GM18499 (cell line): ENCODE results near the gene TSPOAP1.

Source experiments
- ATAC-seq: cut with Tn5 transposase; IDR thresholded peaks from one replicate; pipeline ENCODE4 v1.9.1; 2021; ENCODE audit warnings: moderate number of reproducible peaks; ENCODE audit not compliant: insufficient read depth, unreplicated experiment

The TSPOAP1 gene

DNA sequence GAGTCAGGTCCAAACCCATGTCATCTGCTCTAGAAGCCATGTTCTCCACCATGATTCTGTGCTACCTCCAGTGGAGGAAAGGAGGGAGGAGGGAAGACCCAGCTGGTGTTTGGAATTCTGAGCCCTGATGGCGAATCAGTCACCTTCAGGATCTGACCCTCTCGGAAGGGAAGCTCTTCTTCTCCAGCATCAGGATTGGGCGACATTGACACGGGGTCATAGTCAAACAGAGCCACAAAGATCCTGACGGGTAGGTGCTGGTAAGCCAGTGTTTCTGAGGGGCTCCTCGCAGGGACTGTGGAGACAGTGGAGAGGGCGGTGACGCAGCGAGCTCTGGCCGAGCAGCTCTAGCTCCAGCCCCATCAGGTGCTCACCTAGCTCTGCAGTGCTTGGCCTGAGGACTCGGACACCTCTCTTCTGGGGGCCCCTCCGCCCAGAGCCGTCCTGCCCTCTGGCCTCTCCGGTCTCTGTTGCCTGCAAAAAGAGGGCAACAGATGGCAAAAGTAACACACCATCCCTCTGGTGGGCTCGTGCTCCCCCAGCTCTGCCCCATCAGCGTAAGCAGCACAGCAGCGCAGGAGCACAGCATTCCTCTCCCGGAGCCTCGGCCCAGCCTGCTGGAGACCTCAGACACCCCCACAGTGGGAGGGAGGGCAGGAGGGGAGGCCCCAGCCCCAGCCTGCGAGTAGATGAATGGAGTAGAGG is 21.0 kb downstream of the TSPOAP1 start:
- ATAC-seq, result no peak

DNA sequence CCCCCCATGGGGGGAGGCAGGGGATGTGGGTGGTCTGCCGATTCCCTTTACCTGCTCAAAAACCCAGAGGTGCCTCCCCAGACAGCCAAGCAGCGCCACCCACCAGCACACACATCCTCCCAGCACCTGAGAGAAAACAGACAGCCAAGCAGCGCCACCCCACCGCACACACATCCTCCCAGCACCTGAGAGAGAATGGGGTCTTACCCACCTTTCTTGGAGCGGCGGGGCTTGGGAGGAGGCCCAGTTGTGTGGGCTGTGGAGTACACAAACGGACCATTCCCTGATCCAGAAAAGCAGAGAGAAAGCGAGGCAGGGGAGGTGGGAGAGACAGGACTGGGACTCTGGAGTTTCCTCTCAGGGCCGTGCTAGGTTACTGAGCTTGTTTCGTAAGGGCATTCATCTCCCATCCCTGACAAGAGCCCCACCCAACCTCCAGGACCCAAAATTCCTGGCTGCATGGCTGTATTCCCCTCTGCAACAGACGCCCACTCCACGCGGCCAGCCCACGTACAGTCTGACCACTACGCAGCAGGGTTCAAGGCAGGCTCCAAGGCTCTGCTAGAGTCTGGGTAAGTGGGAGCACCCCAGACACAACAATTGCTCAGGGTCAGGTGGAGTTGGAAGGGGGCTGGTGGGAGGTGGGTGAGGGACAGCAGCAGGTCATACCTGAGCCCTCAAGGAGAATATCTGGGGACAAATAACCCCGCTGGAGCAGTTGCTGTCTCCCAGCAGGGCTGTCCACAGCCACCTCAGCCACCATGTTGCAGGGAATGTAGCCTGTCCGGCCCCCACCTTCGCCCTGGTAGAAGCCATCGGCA is 22.3 kb downstream of the TSPOAP1 start:
- ATAC-seq, result no peak

DNA sequence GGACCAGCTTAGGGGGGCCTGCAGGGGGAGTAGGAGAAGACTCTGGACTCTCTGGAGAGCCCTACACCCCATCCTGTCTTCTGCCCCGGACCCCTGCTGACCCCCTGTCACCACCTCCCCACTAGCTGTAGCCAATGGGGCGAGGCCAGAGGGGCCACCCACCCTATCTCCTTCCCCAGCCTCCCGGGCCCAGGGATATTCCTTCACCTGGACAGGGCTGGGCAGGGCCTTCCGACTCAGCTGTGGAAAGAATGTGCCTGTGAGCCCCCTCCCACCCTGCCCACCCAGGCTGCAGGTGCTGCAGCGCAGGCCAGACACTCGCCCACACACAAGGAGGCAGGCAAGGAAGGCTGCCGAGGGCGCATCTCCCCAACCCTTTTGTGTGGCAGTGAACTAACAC is 23.0 kb downstream of the TSPOAP1 start:
- no peak for ATAC-seq

DNA sequence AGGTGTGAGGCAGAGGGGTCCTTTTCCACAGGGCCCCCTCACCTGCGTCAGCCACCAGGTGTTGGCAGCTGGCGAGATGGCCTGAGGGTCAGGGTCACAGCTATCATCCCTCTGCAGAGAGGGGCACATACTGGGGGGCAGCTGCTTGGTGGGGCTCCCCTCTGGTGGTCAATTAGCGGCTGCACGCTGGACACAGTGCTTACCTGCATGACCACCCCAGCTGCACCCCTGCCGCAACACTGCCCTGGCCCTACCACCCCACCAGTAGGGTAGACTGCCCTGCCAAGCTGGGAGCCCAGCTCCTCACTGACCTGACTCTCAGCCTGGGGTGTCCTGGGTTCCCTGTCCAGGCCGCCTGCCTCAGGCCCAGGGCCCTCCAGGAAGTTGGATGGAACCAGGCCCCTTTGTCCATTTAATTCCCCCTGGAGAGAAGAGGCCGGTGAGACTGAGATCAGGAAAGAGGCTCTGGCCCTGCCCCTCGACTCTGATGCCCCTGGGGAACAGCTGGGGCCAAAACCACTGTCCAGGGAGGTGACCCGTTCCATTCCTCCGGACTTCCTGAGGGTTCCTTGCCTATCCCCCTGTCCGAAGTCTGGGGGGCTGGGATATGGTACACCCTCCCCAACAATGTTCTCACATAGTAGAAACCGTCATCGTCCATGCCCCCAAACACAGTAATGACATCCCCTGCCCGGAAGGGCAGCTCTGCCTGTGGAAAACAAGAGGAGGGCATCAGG is 23.7 kb downstream of the TSPOAP1 start:
- ATAC-seq, result no peak

DNA sequence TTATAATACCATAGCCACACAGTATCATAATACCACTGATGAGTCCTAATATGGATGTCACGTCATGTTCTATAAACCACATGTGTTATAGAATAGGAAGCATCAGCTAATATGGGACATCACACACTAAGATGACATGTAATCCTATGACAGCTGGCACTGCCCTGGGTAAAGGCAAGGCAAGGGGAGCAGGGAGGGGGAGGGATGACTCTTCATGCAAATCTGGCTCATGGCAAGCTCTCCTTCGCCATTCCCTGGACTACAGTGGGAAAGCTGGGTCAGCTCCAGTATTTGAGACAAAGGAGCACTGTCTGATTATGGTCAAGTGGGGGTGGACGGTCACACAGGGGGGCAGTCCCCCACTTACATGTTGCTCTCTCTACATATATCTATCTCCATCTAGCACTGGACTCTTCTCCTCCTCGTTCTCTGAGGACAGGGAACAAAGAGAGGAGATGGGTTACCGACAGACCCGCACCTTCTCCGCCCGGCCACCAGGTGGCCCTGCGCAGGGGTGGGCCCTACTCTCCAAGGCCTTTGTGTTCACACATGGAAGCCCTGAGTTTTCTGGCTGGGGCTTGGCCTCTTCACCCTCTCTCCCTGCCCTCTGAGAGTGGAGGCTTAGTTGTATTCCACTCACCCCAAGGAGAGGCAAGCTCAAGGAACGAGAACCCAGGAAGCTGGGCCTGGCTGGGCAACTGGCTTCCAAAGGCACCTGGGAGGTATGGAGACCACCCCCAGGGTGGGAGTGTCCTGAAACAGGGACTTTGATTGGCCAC is 24.4 kb downstream of the TSPOAP1 start:
- ATAC-seq, result no peak

- no peak for ATAC-seq
These were observed 25.5 kb downstream of the TSPOAP1 start for GRCh38 chr17:58302919-58303585.

- ATAC-seq, result no peak
These were observed 26.2 kb downstream of the TSPOAP1 start for GRCh38 chr17:58302171-58302918.

GRCh38 chr17:58301504-58302150 is 27.0 kb downstream of the TSPOAP1 start:
- ATAC-seq, result no peak

- ATAC-seq, result no peak
These were observed 28.3 kb downstream of the TSPOAP1 start for GRCh38 chr17:58300336-58300735.

DNA sequence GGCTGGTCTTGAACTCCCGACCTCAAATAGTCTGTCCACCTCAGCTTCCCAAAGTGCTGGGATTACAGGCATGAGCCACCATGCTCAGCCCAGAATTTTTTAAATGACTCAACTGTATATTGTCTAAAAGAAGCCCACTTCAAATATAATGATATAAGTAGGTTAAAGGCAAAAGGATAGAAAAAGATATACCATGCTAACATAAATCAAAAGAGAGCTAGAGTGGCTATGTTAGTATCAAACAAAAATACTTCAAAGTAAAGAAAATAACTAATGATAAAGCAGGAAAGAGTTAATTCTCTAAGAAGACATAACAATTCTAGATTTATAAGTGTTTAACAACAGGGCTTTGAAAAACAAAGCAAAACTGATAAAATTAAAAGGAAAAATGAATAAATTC is 34.6 kb downstream of the TSPOAP1 start:
- ATAC-seq, result no peak

GRCh38 chr17:58291246-58291645 is 37.3 kb downstream of the TSPOAP1 start:
- no peak for ATAC-seq

GRCh38 chr17:58289869-58290268 is 38.7 kb downstream of the TSPOAP1 start:
- ATAC-seq, result no peak

DNA sequence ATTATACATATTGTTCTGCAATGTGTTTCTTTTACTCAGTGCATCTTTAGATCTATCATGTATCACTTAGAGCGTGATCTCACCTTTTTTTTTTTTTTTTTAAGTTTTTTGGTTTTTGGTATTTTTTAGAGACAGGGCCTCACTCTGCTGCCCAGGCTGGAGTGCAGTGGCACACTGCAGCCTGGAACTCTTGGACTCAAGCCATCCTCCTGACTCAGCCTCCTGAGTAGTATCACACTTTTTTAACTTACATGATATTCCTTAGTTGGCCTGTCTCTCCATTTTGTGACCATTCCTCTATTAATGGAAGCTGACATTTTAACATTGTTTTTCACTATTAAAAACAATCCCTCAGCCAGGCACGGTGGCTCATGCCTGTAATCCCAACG is 43.2 kb downstream of the TSPOAP1 start:
- ATAC-seq, result no peak

DNA sequence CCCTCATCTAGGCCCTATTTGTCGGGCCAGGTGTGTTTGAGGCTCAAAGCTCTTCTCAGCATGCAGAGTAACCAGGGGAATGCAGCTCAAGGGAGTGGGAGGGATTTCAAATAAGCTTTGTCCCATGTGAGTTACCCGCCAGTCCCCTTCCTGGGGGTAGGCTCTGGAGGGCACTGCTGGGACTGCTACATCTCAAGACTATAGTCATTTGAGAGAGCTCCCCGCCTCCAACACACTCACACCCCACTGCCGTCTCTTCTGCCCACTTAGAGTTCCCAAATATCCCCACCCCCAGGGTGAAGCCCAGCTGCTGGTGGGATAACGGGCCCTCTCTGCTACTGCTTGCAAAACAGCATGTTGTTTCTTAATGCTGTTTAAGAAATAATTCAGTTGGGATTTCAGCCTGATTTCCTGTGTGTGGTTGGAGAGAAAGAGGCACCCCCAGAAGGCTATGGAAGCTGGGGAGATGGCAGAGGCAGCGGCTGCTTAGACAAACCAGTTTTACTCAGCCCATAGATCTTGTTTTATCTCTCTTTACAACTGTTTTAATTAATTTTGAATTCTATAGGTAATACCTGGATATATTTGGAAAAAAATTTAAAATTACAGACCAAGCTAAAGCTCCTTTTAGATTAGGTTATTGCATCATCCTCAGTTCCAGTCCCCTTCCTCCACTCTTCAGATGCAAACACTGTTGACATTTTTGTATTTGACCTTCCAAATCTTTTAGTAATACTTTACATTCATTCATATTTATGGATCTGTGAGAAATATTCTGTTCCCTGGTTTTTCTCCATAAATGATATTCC is 43.8 kb downstream of the TSPOAP1 start:
- no peak for ATAC-seq

- ATAC-seq, result no peak
These were observed 44.7 kb downstream of the TSPOAP1 start for GRCh38 chr17:58283674-58284612.

DNA sequence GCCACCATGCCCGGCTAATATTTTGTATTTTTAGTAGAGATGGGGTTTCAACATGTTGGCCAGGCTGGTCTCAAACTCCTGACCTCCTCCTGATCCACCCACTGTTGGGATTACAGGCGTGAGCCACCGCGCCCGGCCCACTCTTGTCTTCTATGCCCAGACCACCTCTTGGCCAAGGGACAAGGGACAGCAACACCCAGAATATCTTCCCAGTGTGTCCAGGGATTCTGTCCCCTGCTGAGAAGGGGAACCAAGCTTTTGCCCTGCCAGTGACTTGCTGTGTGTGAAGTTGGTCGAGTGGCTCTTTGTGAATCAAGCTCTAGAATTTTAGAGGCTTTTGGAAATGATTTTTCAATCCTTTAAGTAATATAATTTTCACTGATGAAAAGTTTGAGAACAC is 46.2 kb downstream of the TSPOAP1 start:
- ATAC-seq, result no peak

DNA sequence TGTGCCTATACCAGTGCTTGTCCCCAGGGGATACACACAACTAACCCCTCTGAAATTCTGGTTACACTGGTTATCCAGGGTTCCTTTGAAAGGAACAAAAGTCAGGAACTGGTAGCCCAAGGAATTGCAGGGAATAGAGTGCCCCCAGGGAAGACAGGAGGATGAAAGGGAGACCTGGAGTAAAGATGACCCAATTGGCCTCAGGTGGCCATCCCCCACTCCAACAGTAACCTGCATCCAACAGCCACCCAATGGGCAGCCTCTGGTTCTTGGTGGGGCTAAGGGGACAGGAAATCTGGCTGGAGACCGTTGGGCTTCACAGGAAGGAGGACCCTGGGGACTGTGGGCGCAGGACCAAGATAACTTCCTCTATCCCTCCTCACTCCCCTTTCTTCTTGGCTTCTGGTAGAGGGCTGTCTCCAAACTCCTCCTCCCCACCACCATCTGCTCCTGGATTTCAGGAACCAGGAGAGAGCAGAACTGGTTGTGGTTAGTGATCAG is 47.0 kb downstream of the TSPOAP1 start:
- ATAC-seq, result no peak
